Smooth muscle cell (in vitro differentiated cells): ENCODE measurements around the gene TMEM30A. TPM values are rescaled to one million over a fixed set of nuclear protein-coding genes. Genes with fewer than 3 reads are reported as not detected.

ENCODE experiments used
- DNase-seq: peaks from one replicate; lab custom pipeline; 2025; ENCODE audit not compliant: unreplicated experiment; lab: John Stamatoyannopoulos, UW
- H2AFZ ChIP-seq: fragments of 200-600 bp; sonication (generic); 2 replicates; pipeline ENCODE4 v1.6.0; 2016; ENCODE audit warnings: antibody characterized with exemption, low read depth, mild to moderate bottlenecking
- H3F3A ChIP-seq: fragments of 200-600 bp; sonication (generic); 2 replicates; pipeline ENCODE4 v1.6.0; 2017; ENCODE audit warnings: antibody characterized with exemption, low read depth
- H3K27ac ChIP-seq: fragments of 200-600 bp; sonication (generic); 2 replicates; pipeline ENCODE4 v1.5.1; 2016; ENCODE audit warnings: low read depth, mild to moderate bottlenecking
- H3K27me3 ChIP-seq: fragments of 200-600 bp; sonication (generic); 2 replicates; pipeline ENCODE4 v1.6.1; 2016; ENCODE audit warnings: low read depth, mild to moderate bottlenecking
- H3K36me3 ChIP-seq: fragments of 200-600 bp; sonication (generic); 2 replicates; pipeline ENCODE4 v1.5.1; 2016; ENCODE audit warnings: low read depth
- H3K4me1 ChIP-seq: fragments of 200-600 bp; sonication (generic); 2 replicates; pipeline ENCODE4 v1.5.1; 2016; ENCODE audit warnings: low read depth
- H3K4me2 ChIP-seq: fragments of 200-600 bp; sonication (generic); 2 replicates; pipeline ENCODE4 v1.6.0; 2016; ENCODE audit warnings: mild to moderate bottlenecking
- H3K4me3 ChIP-seq: fragments of 200-600 bp; sonication (generic); 2 replicates; pipeline ENCODE4 v1.5.1; 2016; ENCODE audit warnings: mild to moderate bottlenecking
- H3K79me2 ChIP-seq: fragments of 200-600 bp; sonication (generic); 2 replicates; pipeline ENCODE4 v1.6.0; 2016; ENCODE audit warnings: low read depth, mild to moderate bottlenecking
- H3K9ac ChIP-seq: fragments of 200-600 bp; sonication (generic); 2 replicates; pipeline ENCODE4 v1.6.0; 2016; ENCODE audit warnings: low read depth
- H3K9me3 ChIP-seq: fragments of 200-600 bp; sonication (generic); replicated peaks from 2 replicates; pipeline ENCODE4 v1.5.1; 2016; ENCODE audit warnings: low read depth
- H4K20me1 ChIP-seq: fragments of 200-600 bp; sonication (generic); 2 replicates; pipeline ENCODE4 v1.6.0; 2016; ENCODE audit warnings: low read depth
- WGBS: methylation state at CpG from one replicate; pipeline ENCODE4 v1.1.7; 2016; ENCODE audit warnings: low lambda C conversion rate; 5-methylcytosine and 5-hydroxymethylcytosine counted together
- polyA plus RNA-seq: library from polyadenylated mRNA; unstranded; fragments of >200 nt; fragmentation: Nextera tagmentation; extraction: Ambion mirVana; gene quantifications from 2 replicates; pipeline ENCODE4 v1.2.1, GENCODE V29; 2016
- total RNA-seq: library from RNA; depleted of rRNA; stranded (reverse); fragments of >200 nt; gene quantifications from 2 replicates; pipeline ENCODE4 v1.2.3, GENCODE V29; 2014
- TF ChIP-seq, protein P1 (sequence below): fragments of 200-600 bp; sonication (generic); IDR thresholded peaks from 2 replicates; pipeline ENCODE4 v1.5.1; 2017; ENCODE audit warnings: borderline replicate concordance, mild to moderate bottlenecking, antibody characterized with exemption; ENCODE audit not compliant: insufficient read depth, poor library complexity, severe bottlenecking

Gene TMEM30A
- total and polyA plus RNA-seq, 2 experiments from 2014 or later, result 110 to 230 TPM

DNA sequence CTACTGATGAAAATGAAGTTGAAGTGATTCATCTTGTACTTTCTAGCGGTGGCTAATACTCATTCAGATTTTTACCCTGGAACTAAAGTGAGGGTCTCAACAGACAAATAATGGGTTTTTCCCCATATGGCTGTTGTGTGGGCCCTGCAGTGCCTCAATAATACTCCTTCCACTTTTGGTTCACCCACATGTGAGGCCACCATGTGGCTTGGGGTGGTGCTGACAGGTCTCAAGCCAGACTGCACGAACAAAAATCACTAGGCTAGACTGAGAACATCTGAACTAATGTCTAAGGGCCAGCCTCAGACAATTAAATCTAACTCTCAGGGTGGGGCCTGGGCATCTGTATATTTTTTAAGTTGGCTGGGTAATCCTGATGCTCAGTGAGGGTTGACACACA, 70.9 kb downstream of the TMEM30A start:
- H3K27me3 ChIP-seq, result no peaks in the 10 kb centered on the region
- H3K9ac ChIP-seq, result no peak overlapping the region
- no peaks in the 10 kb centered on the region for H3F3A ChIP-seq
- H4K20me1 ChIP-seq, result no peaks in the 10 kb centered on the region
- no peak for DNase-seq
- H2AFZ ChIP-seq, result no peak overlapping the region
- H3K4me1 ChIP-seq, result peaks cover under 1% of the 10 kb centered on the region
- H3K9me3 ChIP-seq, result no peaks in the 10 kb centered on the region
- no peaks in the 10 kb centered on the region for H3K79me2 ChIP-seq
- WGBS, result 72% methylated on average over 2 of the region's 2 CpGs
- no peak overlapping the region for H3K4me2 ChIP-seq
- H3K27ac ChIP-seq, result no peak overlapping the region
- TF ChIP-seq, protein P1, sequence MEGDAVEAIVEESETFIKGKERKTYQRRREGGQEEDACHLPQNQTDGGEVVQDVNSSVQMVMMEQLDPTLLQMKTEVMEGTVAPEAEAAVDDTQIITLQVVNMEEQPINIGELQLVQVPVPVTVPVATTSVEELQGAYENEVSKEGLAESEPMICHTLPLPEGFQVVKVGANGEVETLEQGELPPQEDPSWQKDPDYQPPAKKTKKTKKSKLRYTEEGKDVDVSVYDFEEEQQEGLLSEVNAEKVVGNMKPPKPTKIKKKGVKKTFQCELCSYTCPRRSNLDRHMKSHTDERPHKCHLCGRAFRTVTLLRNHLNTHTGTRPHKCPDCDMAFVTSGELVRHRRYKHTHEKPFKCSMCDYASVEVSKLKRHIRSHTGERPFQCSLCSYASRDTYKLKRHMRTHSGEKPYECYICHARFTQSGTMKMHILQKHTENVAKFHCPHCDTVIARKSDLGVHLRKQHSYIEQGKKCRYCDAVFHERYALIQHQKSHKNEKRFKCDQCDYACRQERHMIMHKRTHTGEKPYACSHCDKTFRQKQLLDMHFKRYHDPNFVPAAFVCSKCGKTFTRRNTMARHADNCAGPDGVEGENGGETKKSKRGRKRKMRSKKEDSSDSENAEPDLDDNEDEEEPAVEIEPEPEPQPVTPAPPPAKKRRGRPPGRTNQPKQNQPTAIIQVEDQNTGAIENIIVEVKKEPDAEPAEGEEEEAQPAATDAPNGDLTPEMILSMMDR, result no peak
- H3K36me3 ChIP-seq, result no peaks in the 10 kb centered on the region
- H3K4me3 ChIP-seq, result no peak overlapping the region

DNA sequence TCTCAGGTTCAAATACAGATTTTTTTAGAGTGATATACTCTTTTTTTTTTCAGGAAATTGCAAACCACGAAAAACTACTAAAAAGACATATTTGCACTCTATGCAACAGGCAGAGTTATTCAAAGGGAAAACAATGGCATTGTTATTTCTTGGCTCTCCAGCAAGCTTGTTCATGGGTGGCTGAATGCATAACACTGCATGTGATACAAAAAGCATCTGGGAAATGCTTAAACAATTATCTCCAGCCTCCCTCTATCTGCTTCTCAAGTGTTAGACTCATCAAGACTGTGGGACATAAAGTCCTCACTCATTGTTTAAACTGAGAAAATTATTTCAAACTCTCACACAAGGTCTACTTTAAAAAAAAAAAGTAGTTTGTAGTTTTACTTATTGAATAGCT, 71.5 kb downstream of the TMEM30A start:
- no peak overlapping the region for H3K4me3 ChIP-seq
- H2AFZ ChIP-seq, result no peak overlapping the region
- DNase-seq, result no peak
- 42% methylated on average over 1 of the region's 1 CpG for WGBS
- no peaks in the 10 kb centered on the region for H3F3A ChIP-seq
- H3K4me2 ChIP-seq, result no peak overlapping the region
- H3K9ac ChIP-seq, result no peak overlapping the region
- no peaks in the 10 kb centered on the region for H3K79me2 ChIP-seq
- H3K4me1 ChIP-seq, result peaks cover 6% of the 10 kb centered on the region
- no peak overlapping the region for H3K27ac ChIP-seq
- TF ChIP-seq, protein P1, result no peak
- no peaks in the 10 kb centered on the region for H3K27me3 ChIP-seq
- no peaks in the 10 kb centered on the region for H3K36me3 ChIP-seq
- no peaks in the 10 kb centered on the region for H4K20me1 ChIP-seq
- no peaks in the 10 kb centered on the region for H3K9me3 ChIP-seq

DNA sequence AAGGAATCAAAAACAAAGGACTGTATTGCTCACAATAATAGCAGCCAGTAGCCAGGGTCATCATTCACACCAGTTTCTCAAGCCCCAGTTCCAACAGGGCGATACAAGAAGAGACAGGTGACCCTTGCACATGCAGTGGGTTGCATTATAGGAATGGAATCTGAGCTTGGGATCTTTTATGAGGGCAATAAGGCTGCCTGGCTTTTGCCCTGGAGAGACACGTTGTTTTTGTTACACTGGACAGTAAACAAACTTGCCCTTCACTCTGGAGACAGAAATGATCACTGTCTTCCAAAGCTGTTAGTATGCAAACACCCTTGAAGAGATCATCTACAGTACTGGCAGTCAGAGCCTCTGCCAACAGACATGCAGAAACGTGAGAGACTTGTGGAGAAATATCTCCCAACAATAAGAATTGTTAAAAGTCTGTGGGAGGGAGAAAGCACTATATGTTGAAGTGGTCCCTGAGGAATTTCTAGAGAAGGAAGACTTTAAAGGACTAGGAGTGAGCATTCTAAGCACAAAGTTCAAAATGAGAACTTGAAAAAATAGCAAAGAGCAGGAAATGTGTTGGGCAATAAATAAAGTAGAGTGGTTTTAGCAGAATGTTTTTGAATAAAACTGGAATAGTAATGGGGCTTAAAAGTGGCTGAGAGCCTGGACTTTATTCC, 72.5 kb downstream of the TMEM30A start:
- H3K79me2 ChIP-seq, result no peaks in the 10 kb centered on the region
- 23% methylated on average over 3 of the region's 3 CpGs for WGBS
- TF ChIP-seq, protein P1, result no peak
- no peak overlapping the region for H3K4me3 ChIP-seq
- peaks cover 9% of the 10 kb centered on the region for H3K27me3 ChIP-seq
- H3K9ac ChIP-seq, result no peak overlapping the region
- no peak for DNase-seq
- peaks cover 6% of the 10 kb centered on the region for H3K4me1 ChIP-seq
- no peaks in the 10 kb centered on the region for H3K36me3 ChIP-seq
- no peaks in the 10 kb centered on the region for H4K20me1 ChIP-seq
- H2AFZ ChIP-seq, result no peak overlapping the region
- no peaks in the 10 kb centered on the region for H3F3A ChIP-seq
- H3K4me2 ChIP-seq, result no peak overlapping the region
- H3K9me3 ChIP-seq, result no peaks in the 10 kb centered on the region
- no peak overlapping the region for H3K27ac ChIP-seq
